ENCODE results near the gene RAB10. TPM values are rescaled to one million over a fixed set of nuclear protein-coding genes. Genes with fewer than 3 reads are reported as not detected.
A peak's percentile ranks its signal among the peaks of the same experiment; 100 is the strongest.

Gene RAB10
- total and polyA plus RNA-seq, 9 of the 15 experiments (the other 6 are each of a cell fraction or from before 2014, with no cell fraction given), result 25.1 to 214 (median 157) TPM

GRCh38 chr2:26033818-26034636 lies at the start of gene RAB10 (continued):
- TF ChIP-seq, protein P1, sequence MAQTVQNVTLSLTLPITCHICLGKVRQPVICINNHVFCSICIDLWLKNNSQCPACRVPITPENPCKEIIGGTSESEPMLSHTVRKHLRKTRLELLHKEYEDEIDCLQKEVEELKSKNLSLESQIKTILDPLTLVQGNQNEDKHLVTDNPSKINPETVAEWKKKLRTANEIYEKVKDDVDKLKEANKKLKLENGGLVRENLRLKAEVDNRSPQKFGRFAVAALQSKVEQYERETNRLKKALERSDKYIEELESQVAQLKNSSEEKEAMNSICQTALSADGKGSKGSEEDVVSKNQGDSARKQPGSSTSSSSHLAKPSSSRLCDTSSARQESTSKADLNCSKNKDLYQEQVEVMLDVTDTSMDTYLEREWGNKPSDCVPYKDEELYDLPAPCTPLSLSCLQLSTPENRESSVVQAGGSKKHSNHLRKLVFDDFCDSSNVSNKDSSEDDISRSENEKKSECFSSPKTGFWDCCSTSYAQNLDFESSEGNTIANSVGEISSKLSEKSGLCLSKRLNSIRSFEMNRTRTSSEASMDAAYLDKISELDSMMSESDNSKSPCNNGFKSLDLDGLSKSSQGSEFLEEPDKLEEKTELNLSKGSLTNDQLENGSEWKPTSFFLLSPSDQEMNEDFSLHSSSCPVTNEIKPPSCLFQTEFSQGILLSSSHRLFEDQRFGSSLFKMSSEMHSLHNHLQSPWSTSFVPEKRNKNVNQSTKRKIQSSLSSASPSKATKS (CRISPR knock-in tag; IDR thresholded peaks at IDR 0.05), result no peak
- TF ChIP-seq SP1 (CRISPR knock-in tag; IDR thresholded peaks at IDR 0.05) (peak; percentile 63), HDAC1 (IDR thresholded peaks at IDR 0.05) (peak in 1 of 2 experiments; percentile 84; a peak in 2 of 4 replicates), NFRKB (IDR thresholded peaks at IDR 0.05; ENCODE audit: low read depth) (peak; percentile 61), PCBP2 (IDR thresholded peaks at IDR 0.05; ENCODE audit: low read depth, low read length, poor library complexity, severe bottlenecking) (no peak), NFIC (IDR thresholded peaks at IDR 0.05) (peak; percentile 81), POLR2A (conservative IDR thresholded peaks at IDR 0.05) (peak; percentile 97), POLR2AphosphoS2 (IDR thresholded peaks at IDR 0.05; ENCODE audit: low read length) (peak; percentile 75; the same call in 1 of the 2 replicates), ZNF668 (CRISPR knock-in tag; IDR thresholded peaks at IDR 0.05) (no peak), AFF1 (IDR thresholded peaks at IDR 0.05; ENCODE audit: low read depth in 1 of 2, partially characterized antibody in 2 of 2) (peak in 1 of 2 experiments; percentile 4), HDAC8 (tag; IDR thresholded peaks at IDR 0.05) (peak; percentile 58; the same call in 1 of the 2 replicates), SETDB1 (IDR thresholded peaks at IDR 0.05; ENCODE audit: low read length) (no peak), ZNF282 (CRISPR knock-in tag; IDR thresholded peaks at IDR 0.05) (0 out of 2 replicates have a peak, but pooled peaks have one; percentile 79), ERF (CRISPR knock-in tag; IDR thresholded peaks at IDR 0.05) (peak; percentile 85; the same call in 1 of the 2 replicates), FOSL1 (tag; conservative IDR thresholded peaks at IDR 0.05) (no peak), XRCC3 (IDR thresholded peaks at IDR 0.05) (no peak), PRMT5 (CRISPR knock-in tag; IDR thresholded peaks at IDR 0.05) (no peak), MAFF (IDR thresholded peaks at IDR 0.05; ENCODE audit: low read length) (no peak)
